ENCODE data around the gene S100A14. TPM values are rescaled to one million over a fixed set of nuclear protein-coding genes. Genes with fewer than 3 reads are reported as not detected.
"Not testable (repeated sequence)": the region's sequence is repeated elsewhere in the genome, so short reads cannot be mapped to it uniquely, and the experiment has no call there.

S100A14 gene
- total RNA-seq, 1 experiment from 2014 or later: not detected

GRCh38 chr1:153640213-153640612, 24.1 kb upstream of the S100A14 start:
- not testable (repeated sequence) for DNase-seq (ENCODE audit: extremely low read depth, low read depth)

- DNase-seq (ENCODE audit: extremely low read depth, low read depth): no peak
Measured at GRCh38 chr1:153639280-153639679, 23.2 kb upstream of the S100A14 start.

- DNase-seq (ENCODE audit: extremely low read depth, low read depth): no peak
Measured at GRCh38 chr1:153638261-153638660, 22.1 kb upstream of the S100A14 start.

- no peak for DNase-seq (ENCODE audit: extremely low read depth, low read depth)
Measured at GRCh38 chr1:153636312-153636711, 20.2 kb upstream of the S100A14 start.

- no peak for DNase-seq (ENCODE audit: extremely low read depth, low read depth)
Measured at GRCh38 chr1:153635872-153636271, 19.7 kb upstream of the S100A14 start.

- DNase-seq (ENCODE audit: extremely low read depth, low read depth): peak; percentile 100
Measured at GRCh38 chr1:153633754-153634665, 17.9 kb upstream of the S100A14 start, which contains the start of gene CHTOP. CHTOP (plus strand) TSS chr1:153634066; CDS start chr1:153636589, 2,523 bp downstream.

GRCh38 chr1:153633161-153633753, 17.1 kb upstream of the S100A14 start:
- no peak for DNase-seq (ENCODE audit: extremely low read depth, low read depth)

- DNase-seq (ENCODE audit: extremely low read depth, low read depth): no peak
Measured at GRCh38 chr1:153631047-153632022, 15.2 kb upstream of the S100A14 start.

- no peak for DNase-seq (ENCODE audit: extremely low read depth, low read depth)
Measured at GRCh38 chr1:153630384-153630783, 14.3 kb upstream of the S100A14 start.

- DNase-seq (ENCODE audit: extremely low read depth, low read depth): no peak
Measured at GRCh38 chr1:153629971-153630370, 13.8 kb upstream of the S100A14 start.

GRCh38 chr1:153629343-153629665, 13.2 kb upstream of the S100A14 start:
- DNase-seq (ENCODE audit: extremely low read depth, low read depth): no peak

GRCh38 chr1:153628638-153629342, 12.7 kb upstream of the S100A14 start:
- no peak for DNase-seq (ENCODE audit: extremely low read depth, low read depth)

- no peak for DNase-seq (ENCODE audit: extremely low read depth, low read depth)
Measured at GRCh38 chr1:153627715-153628626, 11.8 kb upstream of the S100A14 start, which contains the start of gene S100A1. S100A1 (plus strand) TSS chr1:153628434; CDS start chr1:153630522, 2,088 bp downstream.

- peak; percentile 87 for DNase-seq (ENCODE audit: extremely low read depth, low read depth)
Measured at GRCh38 chr1:153626904-153627714, 11.0 kb upstream of the S100A14 start, which contains the start of gene S100A13. S100A13 (minus strand) TSS chr1:153627505; CDS start chr1:153626472, 1,033 bp downstream.

GRCh38 chr1:153626477-153626903, 10.4 kb upstream of the S100A14 start:
- no peak for DNase-seq (ENCODE audit: extremely low read depth, low read depth)

- no peak for DNase-seq (ENCODE audit: extremely low read depth, low read depth)
Measured at GRCh38 chr1:153624965-153625611, 9.0 kb upstream of the S100A14 start.

- no peak for DNase-seq (ENCODE audit: extremely low read depth, low read depth)
Measured at GRCh38 chr1:153623101-153623500, 7.0 kb upstream of the S100A14 start.
